Smooth muscle cell (in vitro differentiated cells): ENCODE measurements around the gene ACKR3. TPM values are rescaled to one million over a fixed set of nuclear protein-coding genes. Genes with fewer than 3 reads are reported as not detected.

ENCODE experiments used
- DNase-seq: peaks from one replicate; lab custom pipeline; 2025; ENCODE audit not compliant: unreplicated experiment; lab: John Stamatoyannopoulos, UW
- H2AFZ ChIP-seq: fragments of 200-600 bp; sonication (generic); 2 replicates; pipeline ENCODE4 v1.6.0; 2016; ENCODE audit warnings: antibody characterized with exemption, low read depth, mild to moderate bottlenecking
- H3F3A ChIP-seq: fragments of 200-600 bp; sonication (generic); 2 replicates; pipeline ENCODE4 v1.6.0; 2017; ENCODE audit warnings: antibody characterized with exemption, low read depth
- H3K27ac ChIP-seq: fragments of 200-600 bp; sonication (generic); 2 replicates; pipeline ENCODE4 v1.5.1; 2016; ENCODE audit warnings: low read depth, mild to moderate bottlenecking
- H3K27me3 ChIP-seq: fragments of 200-600 bp; sonication (generic); 2 replicates; pipeline ENCODE4 v1.6.1; 2016; ENCODE audit warnings: low read depth, mild to moderate bottlenecking
- H3K36me3 ChIP-seq: fragments of 200-600 bp; sonication (generic); 2 replicates; pipeline ENCODE4 v1.5.1; 2016; ENCODE audit warnings: low read depth
- H3K4me1 ChIP-seq: fragments of 200-600 bp; sonication (generic); 2 replicates; pipeline ENCODE4 v1.5.1; 2016; ENCODE audit warnings: low read depth
- H3K4me2 ChIP-seq: fragments of 200-600 bp; sonication (generic); 2 replicates; pipeline ENCODE4 v1.6.0; 2016; ENCODE audit warnings: mild to moderate bottlenecking
- H3K4me3 ChIP-seq: fragments of 200-600 bp; sonication (generic); 2 replicates; pipeline ENCODE4 v1.5.1; 2016; ENCODE audit warnings: mild to moderate bottlenecking
- H3K79me2 ChIP-seq: fragments of 200-600 bp; sonication (generic); 2 replicates; pipeline ENCODE4 v1.6.0; 2016; ENCODE audit warnings: low read depth, mild to moderate bottlenecking
- H3K9ac ChIP-seq: fragments of 200-600 bp; sonication (generic); 2 replicates; pipeline ENCODE4 v1.6.0; 2016; ENCODE audit warnings: low read depth
- H3K9me3 ChIP-seq: fragments of 200-600 bp; sonication (generic); replicated peaks from 2 replicates; pipeline ENCODE4 v1.5.1; 2016; ENCODE audit warnings: low read depth
- H4K20me1 ChIP-seq: fragments of 200-600 bp; sonication (generic); 2 replicates; pipeline ENCODE4 v1.6.0; 2016; ENCODE audit warnings: low read depth
- whole genome bisulfite sequencing: methylation state at CpG from one replicate; pipeline ENCODE4 v1.1.7; 2016; ENCODE audit warnings: low lambda C conversion rate; 5-methylcytosine and 5-hydroxymethylcytosine counted together
- polyA plus RNA-seq: library from polyadenylated mRNA; unstranded; fragments of >200 nt; fragmentation: Nextera tagmentation; extraction: Ambion mirVana; gene quantifications from 2 replicates; pipeline ENCODE4 v1.2.1, GENCODE V29; 2016
- total RNA-seq: library from RNA; depleted of rRNA; stranded (reverse); fragments of >200 nt; gene quantifications from 2 replicates; pipeline ENCODE4 v1.2.3, GENCODE V29; 2014
- TF ChIP-seq, protein P1 (sequence below): fragments of 200-600 bp; sonication (generic); IDR thresholded peaks from 2 replicates; pipeline ENCODE4 v1.5.1; 2017; ENCODE audit warnings: borderline replicate concordance, mild to moderate bottlenecking, antibody characterized with exemption; ENCODE audit not compliant: insufficient read depth, poor library complexity, severe bottlenecking

Gene ACKR3
- total and polyA plus RNA-seq, 2 experiments from 2014 or later, result 44.6 to 72.5 TPM

DNA sequence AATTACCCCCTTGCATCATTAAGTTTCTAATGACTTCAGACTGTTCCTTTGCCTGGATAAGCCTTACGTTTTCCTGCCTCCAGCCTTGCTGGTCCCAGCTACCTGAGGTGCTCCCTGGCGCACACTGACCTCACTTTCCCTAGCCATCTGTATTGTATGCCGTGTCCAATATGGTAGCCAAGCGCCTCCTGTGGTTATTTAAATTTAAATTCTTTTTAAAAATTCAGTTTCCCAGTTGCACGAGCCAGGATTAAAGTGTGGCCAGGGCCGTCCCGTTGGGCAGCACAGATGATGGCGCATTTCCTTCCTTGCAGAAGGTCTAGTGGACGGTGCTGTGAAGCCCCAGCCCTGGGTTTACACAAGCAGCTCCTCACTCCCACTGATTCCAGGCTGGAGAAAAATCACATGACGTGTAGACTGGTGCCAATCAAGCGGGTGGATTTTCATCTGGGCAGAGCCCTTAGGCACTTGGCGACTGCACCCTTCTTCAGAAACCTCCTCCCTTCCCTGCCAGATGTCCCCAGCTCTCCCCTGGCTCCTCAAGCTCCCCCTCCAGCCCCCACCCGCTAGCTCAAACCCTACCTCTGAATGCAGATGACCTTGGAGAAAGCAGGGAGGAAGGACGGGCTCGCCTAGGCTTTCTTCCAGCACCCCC is 33.9 kb downstream of the ACKR3 start:
- DNase-seq, result no peak
- TF ChIP-seq, protein P1, sequence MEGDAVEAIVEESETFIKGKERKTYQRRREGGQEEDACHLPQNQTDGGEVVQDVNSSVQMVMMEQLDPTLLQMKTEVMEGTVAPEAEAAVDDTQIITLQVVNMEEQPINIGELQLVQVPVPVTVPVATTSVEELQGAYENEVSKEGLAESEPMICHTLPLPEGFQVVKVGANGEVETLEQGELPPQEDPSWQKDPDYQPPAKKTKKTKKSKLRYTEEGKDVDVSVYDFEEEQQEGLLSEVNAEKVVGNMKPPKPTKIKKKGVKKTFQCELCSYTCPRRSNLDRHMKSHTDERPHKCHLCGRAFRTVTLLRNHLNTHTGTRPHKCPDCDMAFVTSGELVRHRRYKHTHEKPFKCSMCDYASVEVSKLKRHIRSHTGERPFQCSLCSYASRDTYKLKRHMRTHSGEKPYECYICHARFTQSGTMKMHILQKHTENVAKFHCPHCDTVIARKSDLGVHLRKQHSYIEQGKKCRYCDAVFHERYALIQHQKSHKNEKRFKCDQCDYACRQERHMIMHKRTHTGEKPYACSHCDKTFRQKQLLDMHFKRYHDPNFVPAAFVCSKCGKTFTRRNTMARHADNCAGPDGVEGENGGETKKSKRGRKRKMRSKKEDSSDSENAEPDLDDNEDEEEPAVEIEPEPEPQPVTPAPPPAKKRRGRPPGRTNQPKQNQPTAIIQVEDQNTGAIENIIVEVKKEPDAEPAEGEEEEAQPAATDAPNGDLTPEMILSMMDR, result no peak
- Histone ChIP-seq H3K4me1 (no peaks in the 10 kb centered on the region), H3K36me3 (no peaks in the 10 kb centered on the region), H4K20me1 (no peaks in the 10 kb centered on the region), H2AFZ (no peak overlapping the region), H3K9me3 (no peaks in the 10 kb centered on the region), H3K4me2 (no peak overlapping the region), H3K9ac (no peak overlapping the region), H3K4me3 (no peak overlapping the region), H3F3A (no peaks in the 10 kb centered on the region), H3K79me2 (no peaks in the 10 kb centered on the region), H3K27me3 (no peaks in the 10 kb centered on the region), H3K27ac (no peak overlapping the region)
- WGBS, result 96% methylated on average over 13 of the region's 15 CpGs

DNA sequence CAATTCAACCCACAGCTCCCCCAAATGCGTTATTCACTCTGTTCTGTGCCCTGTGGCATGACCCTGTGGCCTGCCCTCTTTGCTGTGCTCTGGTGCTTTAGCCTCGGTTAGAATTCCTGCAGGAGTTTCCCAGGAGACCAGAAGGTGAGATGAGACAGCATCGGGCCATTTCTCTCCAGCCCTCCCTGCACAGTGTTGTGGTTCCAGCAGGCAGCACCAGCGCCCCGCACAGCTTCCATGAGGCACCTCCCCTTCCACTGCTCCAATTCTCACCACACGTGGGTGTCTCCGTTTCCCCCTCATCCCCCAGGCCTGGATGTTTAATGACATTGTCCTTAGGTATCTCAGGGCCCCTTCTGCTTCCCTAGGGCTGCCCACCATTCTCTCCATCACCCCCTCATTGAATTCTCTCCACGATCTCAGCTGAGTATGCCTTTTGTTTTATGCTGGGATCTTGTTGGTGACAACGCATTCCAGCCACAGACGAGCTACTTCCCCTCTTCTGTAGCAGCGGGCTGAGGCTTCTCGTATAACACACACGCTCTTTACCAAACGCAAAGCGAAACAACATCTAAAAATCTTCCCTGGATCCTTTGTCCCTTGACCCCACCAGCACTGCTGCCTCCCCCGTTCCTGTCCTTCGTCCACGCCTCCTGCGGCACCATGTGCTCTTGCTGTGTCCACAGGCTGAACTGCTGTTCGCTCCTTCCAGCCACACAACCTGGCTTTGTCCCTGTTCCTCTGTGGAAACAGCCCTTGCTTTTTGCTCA is 35.1 kb downstream of the ACKR3 start:
- no peak overlapping the region for H3K27ac ChIP-seq
- no peaks in the 10 kb centered on the region for H3F3A ChIP-seq
- no peaks in the 10 kb centered on the region for H3K79me2 ChIP-seq
- H4K20me1 ChIP-seq, result no peaks in the 10 kb centered on the region
- WGBS, result 85% methylated on average over 20 of the region's 20 CpGs
- no peaks in the 10 kb centered on the region for H3K4me1 ChIP-seq
- H3K27me3 ChIP-seq, result no peaks in the 10 kb centered on the region
- no peaks in the 10 kb centered on the region for H3K9me3 ChIP-seq
- no peak overlapping the region for H3K4me2 ChIP-seq
- TF ChIP-seq, protein P1, result no peak
- DNase-seq, result no peak
- H2AFZ ChIP-seq, result no peak overlapping the region
- H3K4me3 ChIP-seq, result no peak overlapping the region
- no peaks in the 10 kb centered on the region for H3K36me3 ChIP-seq
- H3K9ac ChIP-seq, result no peak overlapping the region

DNA sequence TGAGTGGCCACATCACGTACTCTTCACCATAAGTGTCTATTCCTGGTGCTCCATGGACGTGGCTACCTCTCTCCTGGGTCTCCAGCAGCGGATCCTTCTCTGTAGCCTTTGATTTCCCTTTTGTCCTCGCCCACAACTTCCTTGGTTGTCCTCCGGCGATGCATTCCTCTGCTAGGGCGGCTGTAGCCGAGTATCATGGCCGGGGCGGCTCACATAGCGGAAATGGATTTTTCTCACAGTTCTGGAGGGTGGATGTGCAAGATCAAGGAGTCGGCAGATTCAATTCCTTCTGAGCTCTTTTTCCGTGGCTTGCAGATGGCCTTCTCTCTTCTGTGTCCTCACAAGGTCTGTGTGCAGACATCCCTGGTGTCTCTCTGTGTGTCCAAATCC is 35.7 kb downstream of the ACKR3 start:
- Histone ChIP-seq H3K27me3 (no peaks in the 10 kb centered on the region), H3K4me2 (no peak overlapping the region), H3F3A (no peaks in the 10 kb centered on the region), H3K9ac (no peak overlapping the region), H3K4me3 (no peak overlapping the region), H4K20me1 (no peaks in the 10 kb centered on the region), H3K9me3 (no peaks in the 10 kb centered on the region), H2AFZ (no peak overlapping the region), H3K79me2 (no peaks in the 10 kb centered on the region), H3K4me1 (no peaks in the 10 kb centered on the region), H3K36me3 (no peaks in the 10 kb centered on the region), H3K27ac (no peak overlapping the region)
- 82% methylated on average over 13 of the region's 13 CpGs for WGBS
- no peak for DNase-seq
- TF ChIP-seq, protein P1, result no peak
